RPMI8226 (cell line): ENCODE data around the gene RAB1B.

Source experiments
- DNase-seq: peaks from one replicate; pipeline ENCODE4 v3.0.0-alpha.2; 2015

RAB1B gene

DNA sequence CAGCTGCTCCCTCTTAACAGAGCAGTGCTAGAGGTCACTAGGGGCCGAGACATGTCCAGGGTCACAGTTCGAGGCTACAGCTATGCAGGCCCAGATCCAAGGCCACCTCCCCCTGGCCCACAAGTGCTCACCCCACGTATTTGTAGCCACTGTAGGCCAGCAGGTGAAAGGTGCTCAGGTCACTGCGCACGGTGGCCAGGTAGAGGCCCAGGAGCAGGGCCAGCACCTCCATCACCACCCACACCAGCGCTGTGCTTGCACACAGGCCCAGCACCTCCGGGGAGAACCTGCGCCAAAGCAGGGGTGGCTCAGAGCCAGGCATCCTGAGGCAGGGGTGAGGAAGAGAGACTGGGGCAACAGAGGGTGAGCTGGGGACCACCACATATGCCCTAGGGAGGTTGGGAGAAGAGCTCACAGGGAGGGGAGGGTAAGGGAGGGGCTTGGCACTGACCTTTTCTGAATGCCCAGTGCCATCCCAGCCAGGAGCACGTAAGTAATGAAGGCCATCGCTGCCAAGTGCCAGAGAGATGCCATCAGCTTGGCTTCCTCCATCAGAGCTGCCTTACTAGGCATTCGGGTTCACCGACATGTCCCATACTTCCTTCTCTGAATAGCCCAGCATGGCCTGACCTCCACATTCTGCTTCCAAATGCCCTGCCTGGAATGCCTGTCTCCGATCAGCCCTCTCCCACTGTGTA, 17.0 kb downstream of the RAB1B start:
- DNase-seq: no peak

DNA sequence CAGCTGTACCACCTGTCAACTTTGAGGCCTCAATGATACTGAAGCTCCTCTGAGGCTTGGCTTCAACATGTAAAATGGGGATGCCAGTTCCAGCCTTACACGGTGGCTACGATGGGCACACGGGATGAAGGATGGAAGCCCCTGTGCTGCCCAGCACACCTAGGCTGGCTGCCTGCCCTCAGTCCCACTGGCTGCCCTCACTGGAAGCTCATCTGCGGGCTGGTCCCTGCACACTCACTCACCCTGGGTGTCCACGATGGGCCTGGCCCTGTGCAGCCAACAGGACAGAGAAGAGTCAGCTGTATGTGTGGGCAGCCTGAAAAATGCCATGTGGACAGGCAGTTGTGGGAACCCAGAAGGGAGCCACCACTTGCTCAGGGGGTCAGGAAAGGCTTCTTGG, 18.3 kb downstream of the RAB1B start:
- no peak for DNase-seq

- no peak for DNase-seq
Measured at GRCh38 chr11:66287211-66287888, 18.9 kb downstream of the RAB1B start.

GRCh38 chr11:66287889-66288670, 19.6 kb downstream of the RAB1B start:
- DNase-seq: peak; percentile 41

DNA sequence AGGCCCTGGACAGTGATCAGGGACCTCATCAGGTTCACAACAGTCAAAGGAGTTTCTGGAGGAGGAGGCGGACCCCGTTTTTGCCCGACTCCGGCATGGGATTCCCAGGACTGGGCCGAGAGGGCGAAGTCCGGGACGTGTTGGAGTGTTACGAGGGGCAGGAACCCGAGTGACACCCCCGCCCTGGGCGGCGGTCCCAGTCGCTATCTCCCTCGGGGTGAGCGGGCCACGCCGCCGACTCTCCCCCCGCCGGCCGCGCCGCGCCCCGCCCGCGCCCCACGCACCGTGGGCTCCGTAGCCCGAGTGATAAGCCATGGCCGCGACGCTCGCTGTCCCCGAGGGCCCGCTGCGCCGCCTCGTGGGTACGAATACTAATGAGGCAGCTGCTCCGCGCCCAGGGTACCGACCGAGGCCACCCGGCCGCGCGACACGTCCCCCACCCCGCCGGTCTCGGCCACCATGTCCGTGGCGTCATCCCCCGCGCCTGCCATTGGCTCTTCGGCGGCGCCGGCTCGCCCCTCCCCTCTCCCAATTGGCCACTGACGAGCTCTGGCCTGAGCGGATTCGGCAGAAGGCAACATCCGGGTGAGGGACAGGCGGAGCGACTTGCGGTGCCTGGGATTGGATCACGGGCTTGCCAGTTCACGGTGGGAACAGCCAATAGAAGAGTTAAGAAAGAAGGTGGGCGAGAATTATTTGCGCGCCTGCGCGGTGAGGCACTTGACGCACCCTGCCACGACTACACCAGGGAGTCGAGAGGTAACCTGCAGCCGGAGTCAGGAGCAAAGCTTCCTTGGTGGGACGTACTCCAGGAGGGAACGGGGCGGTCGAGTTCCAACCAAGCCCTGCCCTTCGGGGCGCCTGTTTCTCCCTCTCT, 20.5 kb downstream of the RAB1B start, which contains the start of gene YIF1A:
Gene YIF1A, minus strand, starts transcription at position 473 of the 877 bp plus-strand sequence. Its CDS starts 158 bp downstream, at position 315.
- peak; percentile 100 for DNase-seq

DNA sequence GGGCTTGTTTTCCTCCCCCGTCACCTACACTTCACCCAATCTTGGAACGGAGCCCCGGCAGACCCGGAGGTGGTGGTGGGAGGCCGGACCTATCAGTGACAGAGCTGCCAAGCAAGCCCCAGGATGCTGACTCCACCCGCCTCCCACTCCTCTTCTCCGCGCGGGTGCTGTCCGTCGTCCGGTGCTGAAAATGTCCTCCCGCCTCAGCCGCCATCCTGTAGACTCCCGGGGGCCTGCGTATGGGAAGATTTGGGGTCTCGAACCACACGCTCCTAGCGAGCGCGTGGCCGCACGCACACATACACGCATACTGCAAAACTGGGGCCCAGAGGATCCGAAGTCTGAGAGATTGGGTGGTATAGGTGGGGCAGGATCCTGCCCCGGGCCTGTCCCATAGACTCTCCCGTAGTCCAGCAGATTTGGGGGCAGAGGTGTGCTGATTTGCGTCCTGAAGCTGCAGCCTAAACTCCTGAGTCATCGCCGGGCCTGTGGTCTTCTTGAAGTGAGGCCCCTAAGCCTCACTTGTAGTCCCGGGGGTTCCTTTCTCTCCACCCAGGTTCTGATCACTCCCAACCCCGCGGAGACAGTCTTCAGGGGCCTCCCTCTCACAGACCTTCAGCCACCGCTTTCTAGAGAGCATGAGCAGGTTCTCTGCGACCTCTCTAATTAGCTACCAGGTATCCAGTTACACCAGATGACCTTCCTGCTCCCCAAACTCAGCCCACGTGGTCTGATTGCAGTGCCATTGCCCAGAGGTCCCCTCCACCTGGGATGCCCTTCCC, 21.3 kb downstream of the RAB1B start:
- DNase-seq: peak; percentile 89

DNA sequence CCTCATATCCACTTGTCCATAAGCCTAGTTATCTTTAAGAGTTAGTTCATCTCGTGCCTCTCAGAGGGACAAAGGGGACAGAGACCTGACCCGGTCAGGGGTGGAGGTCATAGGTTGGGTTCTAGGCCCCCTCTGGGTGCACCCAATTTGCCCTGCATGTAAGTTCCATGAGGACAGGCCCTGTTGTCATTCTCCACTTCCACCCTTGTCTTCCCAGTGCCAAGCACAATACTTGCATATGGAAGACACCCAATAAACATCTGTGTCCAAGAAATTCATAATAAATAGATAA, 21.8 kb downstream of the RAB1B start:
- no peak for DNase-seq

GRCh38 chr11:66291303-66291705, 22.9 kb downstream of the RAB1B start:
- no peak for DNase-seq

- DNase-seq: peak; percentile 56
Measured at GRCh38 chr11:66291706-66292542, 23.5 kb downstream of the RAB1B start, which contains the start of gene TMEM151A. Gene TMEM151A, plus strand, starts transcription at chr11:66291894. Its CDS starts 120 bp downstream, at chr11:66292014.

DNA sequence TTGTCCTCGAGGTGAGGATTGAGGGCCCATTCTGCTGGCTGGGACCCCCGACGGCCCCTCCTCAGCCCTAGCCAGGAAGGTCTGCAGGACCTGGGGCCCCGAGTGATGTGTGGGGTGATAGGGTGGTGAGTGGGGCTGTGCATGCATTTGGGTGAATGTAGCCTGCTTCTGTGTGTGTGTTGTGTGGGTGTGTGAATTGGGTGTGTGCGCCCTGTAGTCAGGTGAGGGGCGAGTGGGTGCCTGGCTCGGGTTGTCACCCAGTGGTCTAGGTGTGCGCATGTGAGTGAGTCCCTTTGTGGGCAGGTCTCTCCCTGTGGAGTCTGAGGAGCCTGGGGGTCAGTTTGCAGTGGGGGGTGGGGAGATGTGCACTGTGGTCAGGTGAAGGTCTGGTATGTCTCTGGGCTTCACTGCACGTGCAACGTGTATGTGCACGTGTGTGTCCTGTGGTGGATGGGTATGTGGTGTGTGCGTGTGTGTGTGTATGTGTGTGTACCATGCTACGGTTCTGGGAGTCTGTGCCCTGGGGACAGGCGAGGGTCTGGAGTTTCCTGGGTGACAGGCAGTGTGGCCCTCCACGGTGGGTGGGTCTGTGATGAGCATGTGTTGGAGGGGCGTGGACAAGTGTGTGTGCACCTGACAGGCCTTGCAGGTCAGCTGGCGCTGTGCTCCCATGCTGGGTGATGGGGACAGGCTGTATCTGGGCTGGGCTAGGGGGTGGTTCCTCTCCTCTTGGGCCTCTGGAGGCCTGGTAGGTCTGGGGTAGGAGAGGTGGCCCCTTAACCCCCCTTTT, 24.3 kb downstream of the RAB1B start:
- no peak for DNase-seq

DNA sequence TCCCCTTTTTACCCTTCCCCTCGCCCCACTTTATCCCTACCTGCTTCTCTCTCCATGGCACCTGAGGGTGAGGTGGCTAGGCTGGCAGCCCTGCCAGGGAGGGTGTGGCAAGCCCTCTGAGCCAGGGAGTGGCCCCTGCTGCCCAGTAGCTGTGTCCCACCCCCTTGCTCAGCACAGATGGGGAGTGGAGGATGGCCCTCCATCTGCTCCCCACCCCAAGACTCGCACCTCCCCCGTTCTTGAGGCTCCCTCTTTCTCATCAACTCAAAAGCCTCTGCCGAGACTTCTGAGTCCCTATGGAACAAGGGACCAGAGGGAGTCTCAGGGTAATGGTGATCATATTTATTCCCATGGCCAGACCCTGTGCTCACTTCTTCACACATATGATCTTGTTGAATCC, 24.9 kb downstream of the RAB1B start:
- DNase-seq: no peak

- DNase-seq: no peak
Measured at GRCh38 chr11:66293777-66294625, 25.6 kb downstream of the RAB1B start.

GRCh38 chr11:66294626-66295620, 26.5 kb downstream of the RAB1B start:
- DNase-seq: no peak

GRCh38 chr11:66297610-66298009, 29.2 kb downstream of the RAB1B start:
- DNase-seq: no peak

DNA sequence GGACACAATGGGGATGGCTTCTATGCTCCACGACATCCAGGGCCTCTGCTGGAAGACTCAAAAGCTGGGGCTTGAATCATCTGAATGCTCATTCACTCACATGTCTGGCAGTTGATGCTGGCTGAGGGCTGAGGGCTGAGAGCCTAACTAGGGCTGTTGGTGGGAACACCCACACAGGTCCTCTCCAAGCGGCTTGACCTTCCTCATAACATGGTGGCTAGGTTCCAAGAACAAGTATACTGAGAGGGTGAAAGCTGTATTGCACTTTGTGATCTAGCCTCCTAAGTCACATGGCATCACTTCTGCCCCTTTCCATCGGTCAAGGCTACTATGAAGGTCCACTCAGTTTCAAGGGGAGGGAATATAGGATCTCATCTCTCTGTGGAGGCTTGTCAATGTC, 30.7 kb downstream of the RAB1B start:
- no peak for DNase-seq

- DNase-seq: no peak
Measured at GRCh38 chr11:66302656-66303055, 34.2 kb downstream of the RAB1B start.

- no peak for DNase-seq
Measured at GRCh38 chr11:66309475-66309874, 41.0 kb downstream of the RAB1B start.

DNA sequence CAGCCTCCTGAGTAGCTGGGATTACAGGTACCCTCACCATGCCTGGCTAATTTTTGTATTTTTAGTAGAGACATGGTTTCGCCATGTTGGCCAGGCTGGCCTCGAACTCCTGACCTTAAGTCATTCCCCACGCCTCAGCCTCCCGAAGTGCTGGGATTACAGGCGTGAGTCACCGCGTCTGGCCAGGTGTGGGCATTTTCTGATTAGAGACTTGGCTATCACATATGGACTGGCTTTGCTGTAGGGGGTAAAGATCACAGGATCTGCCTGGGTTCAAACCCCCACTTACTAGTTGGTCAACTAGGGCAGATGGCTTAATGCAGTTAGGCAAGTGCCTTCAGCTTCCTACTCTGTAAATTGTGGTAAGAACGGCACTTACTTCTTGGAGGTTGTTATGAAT, 41.9 kb downstream of the RAB1B start:
- DNase-seq: no peak
